ENCODE data around the gene UCHL5.

The UCHL5 gene, protein sequence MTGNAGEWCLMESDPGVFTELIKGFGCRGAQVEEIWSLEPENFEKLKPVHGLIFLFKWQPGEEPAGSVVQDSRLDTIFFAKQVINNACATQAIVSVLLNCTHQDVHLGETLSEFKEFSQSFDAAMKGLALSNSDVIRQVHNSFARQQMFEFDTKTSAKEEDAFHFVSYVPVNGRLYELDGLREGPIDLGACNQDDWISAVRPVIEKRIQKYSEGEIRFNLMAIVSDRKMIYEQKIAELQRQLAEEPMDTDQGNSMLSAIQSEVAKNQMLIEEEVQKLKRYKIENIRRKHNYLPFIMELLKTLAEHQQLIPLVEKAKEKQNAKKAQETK

DNA sequence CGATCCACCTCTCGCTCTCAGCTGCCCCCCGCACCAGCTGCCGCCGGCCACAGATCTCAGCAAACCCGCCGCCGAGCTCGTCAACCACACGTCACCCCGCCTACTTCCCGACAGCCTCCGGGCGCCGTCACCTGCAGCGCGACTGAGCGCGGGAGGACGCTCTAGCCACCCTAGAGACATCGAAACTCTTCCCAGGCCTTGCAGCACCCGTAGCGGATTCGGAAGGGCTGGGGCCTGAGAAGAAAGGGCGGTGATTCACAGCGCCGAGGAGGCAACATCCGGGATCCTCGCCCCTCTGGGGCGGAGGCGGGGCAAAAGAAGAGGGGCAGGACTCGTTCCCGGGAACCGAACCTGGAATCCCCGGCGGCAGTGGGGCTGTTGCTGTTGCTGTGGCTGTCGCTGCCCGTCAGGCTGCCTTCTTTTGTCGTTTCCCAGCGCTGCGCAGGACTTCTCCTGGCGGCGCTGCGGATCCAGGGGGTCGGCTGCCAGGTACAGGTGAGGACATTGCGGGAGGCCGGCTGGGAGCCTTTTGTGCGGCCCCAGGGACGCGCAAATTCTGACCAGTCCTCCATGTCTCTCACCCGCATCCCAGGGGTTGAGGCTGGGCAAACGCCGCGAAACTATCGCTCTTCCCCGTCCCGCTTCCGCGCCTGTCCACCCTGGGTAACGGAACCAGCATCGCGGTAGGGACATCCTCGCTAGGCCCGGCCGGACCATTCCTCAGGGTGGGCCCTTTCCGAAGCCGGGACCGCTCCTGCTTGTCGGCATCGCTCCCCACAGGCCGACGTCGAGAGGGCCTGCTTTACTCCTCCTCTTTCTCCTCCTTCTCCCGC, at the start of gene UCHL5, which contains the start of gene RO60:
Gene UCHL5, minus strand, starts transcription at position 79 of the 833 bp plus-strand sequence. CDS start 100 bp downstream, outside the sequence.
Gene RO60, plus strand, starts transcription at position 331 of the 833 bp plus-strand sequence. CDS start 9,443 bp downstream, outside the sequence.
- DNase-seq = peak; percentile 86 to 96

DNA sequence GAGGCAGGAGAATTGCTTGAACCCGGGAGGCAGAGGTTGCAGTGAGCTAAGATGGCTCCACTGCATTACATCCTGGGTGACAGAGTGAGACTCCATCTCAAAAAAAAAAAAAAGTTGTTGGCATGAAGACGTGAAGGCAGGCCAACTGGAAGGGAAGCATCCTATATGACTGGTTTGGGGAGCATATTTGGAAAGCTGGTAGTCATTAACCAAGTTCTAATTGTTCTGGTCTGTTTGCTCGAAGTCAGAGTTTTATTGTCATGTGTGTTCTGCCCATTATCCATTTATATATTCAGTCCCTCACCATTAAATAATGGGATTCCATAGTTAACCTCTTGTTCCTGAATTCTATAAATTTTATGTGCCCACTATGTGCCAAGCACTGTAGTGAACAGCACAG, 49.3 kb upstream of the UCHL5 start:
- DNase-seq = no peak

DNA sequence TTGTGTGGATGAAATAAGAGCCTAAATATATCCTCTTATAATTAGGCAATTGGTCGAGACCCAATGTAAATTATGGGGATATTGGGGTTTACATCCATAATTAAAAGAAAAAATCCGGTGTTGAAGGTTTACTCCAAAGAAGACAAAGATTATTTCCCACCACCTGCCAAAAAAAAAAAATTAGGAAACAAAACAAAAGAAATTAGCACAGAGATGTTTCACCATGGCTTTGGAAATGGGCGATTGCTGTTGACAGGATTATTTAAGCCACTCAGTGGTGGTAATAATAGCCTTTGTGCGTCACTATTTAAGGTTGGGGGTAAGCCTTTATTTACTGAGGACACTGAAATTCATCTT, 46.6 kb upstream of the UCHL5 start:
- no peak for DNase-seq

DNA sequence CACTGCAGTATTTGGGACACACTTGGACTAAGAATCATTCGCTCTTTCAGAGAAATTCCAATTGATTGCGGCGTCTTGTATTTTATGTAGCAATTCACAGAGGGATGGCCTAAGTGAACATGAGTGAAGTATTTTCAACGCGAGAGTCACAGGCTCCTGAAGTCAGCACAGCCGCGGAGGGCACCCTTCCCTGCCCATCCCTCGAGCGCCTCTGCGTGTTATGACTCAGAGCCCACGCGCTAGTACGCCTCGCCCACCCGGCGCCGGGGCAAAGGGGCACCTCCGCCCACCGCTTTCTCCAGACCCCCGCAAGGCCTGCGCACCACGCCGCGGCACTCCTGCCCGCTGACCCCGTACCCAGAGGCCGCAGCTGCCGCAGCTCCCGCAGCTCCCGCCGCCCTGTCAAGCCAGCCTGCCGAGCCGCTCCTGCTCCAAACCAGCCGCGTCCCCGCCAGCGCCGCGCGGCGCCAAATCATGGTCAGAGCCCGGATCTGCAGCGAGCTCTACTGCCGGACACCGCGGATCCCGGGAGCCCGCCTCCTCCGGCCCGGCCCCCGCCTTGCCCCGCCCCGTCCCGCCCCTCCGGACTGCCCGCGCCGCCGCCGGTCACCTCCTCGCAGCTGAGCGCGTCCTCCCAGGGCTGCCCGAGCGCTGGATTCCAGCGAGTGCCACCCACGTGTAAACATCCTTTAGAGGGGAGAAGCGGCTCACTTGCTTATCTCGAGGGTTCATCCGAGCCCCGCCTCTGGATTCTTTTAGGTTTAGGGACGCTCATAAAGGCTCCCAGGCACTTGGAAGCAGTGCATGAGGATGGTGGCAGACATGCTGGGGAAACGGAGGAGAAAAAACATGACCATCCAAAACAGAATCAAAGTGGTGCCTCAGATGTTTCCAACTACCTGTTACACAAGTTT, 46.0 kb upstream of the UCHL5 start, which contains the start of gene GLRX2:
Gene GLRX2, minus strand, starts transcription at position 508 of the 914 bp plus-strand sequence. Its CDS starts 32 bp downstream, at position 476.
- DNase-seq = peak; percentile 54 to 73

DNA sequence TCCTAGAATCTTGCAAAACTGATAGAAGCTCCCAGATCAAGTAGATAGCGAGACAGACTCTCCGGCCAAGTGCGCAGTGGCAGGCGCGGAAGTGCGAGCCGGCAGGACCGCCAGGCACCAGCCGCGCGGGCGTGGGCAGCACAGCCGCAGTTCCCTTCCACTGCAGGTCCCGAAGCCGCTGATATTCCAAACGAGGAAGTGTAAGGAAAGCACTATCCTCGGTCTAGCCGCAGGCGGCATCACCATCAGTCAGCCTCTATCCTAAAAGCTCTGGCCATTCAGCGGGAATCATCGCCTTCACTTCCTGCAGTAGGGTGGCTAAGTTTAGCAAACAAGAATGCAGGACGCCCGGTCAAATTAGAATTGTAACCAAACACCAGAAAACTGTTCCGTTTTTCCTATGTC, 45.3 kb upstream of the UCHL5 start:
- peak in 1 of 2 experiments; percentile 20 for DNase-seq

DNA sequence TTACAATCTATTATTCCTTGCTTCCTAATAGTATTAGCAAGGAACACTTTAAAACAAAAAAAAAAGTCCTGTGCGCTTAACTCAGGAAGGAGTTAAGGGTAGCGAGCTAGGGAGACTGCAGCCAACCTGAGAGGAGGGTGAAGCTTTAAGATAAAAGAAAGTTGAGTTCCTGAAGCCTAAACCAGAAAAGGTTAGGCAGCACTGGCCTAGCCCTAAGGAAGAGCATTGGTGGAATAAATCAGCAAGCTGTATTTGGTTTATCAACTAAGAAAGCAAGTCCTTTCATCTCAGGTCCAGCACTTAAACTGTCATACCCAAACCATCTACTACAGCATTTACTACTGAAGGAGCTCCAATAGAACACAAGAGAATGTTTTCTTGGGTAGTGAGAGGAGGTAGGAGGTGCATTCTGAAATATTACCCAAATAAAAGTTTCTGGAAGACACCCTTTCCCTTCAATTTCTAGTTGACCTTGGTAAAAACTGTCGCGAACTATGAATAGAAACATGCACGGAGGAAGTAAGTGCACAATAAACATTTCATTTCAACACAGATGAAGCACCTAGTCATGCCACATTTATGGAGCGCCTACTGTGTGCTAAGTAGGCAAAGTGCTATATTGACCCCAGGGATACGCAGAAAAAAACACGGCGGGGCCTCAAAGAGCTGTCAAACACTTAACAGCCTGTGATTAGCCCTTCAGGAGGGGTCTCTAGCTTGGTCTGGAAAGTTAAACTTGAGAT, 44.8 kb upstream of the UCHL5 start:
- DNase-seq = no peak

DNA sequence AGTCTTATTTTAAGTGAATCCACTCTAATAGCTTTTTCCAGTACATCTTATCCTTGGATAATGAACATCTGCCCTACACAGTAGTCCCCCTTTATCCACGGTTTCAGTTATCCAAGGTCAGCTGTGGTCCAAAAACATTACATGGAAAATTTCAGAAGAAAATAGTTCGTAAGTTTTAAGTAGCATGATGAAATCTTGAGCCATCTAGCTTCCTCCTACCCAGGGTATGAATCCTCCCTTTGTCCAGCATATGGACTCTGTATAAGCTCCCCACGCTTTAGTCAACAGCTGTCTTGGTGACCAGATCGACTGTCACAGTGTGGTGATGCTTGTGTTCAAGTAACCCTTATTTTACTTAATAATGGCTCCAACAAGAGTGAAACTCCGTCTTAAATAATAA, 43.5 kb upstream of the UCHL5 start:
- no peak for DNase-seq

DNA sequence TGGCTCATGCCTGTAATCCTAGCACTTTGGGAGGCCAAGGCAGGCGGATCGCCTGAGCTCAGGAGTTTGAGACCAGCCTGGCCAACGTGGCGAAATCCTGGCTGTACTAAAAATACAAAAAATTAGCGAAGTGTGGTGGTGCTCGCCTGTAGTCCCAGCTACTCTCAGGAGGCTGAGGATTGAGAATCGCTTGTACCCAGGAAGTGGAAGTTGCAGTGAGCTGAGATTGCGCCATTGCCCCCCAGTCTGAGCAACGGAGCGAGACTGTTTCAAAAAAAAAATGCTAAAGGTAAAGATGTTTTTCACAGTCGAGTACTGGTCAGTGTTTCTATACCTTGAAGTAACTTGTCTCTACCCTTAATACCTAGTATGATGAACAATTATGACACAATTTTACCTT, 35.0 kb upstream of the UCHL5 start:
- DNase-seq = no peak

DNA sequence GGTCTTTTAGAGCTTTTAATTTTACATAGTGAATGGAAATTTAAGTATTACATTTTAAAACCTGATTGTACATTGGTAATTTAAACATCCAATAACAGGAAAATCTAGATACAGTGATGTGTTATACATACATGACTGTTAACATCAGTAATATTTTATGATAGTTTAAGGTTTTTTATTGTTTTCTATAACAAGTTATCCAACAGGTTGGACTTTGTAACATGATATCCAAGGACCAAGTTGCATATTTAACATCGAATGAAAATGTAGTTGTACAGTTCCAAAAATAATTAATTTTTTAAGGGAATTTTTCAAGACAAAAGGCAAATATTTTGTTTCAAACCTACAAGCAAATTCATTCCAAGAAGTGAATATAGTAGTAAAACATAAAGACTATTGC, 31.7 kb upstream of the UCHL5 start:
- no peak for DNase-seq

DNA sequence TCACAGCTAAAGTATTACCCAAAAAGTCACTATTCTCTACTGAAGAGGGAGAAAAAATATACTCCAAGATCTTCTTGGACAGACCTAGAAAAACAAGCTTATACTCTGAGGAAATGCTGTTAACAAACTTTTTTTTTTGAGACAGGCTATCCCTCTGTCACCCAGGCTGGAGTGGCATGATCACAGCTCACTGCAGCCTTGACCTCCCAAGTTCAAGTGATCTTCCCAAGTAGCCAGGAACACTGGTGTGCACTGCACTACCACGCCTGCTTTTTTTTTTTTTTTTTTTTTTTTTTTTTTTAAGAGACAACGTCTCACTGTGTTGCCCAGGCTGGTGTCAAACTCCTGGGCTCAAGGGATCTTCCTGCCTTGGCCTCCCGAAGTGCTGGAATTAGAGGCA, 28.7 kb upstream of the UCHL5 start:
- DNase-seq = no peak

DNA sequence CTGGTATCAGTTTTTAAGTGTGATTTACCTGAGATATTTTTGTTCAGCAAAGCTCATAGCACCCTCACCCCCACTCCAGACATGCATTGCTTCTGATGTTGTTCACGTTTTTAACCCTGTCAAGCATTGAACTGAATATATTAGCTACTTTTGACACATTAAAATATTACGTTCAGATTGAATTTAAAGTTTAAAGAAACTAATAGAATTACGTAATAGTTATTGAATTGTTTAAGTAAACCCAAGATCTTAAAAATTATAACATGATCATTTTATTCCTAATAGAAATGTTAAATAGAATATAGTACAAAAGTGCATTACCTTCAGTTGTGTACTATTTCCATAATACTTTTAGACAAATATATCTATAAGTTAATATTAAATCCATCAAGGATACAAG, 27.2 kb upstream of the UCHL5 start:
- DNase-seq = no peak

DNA sequence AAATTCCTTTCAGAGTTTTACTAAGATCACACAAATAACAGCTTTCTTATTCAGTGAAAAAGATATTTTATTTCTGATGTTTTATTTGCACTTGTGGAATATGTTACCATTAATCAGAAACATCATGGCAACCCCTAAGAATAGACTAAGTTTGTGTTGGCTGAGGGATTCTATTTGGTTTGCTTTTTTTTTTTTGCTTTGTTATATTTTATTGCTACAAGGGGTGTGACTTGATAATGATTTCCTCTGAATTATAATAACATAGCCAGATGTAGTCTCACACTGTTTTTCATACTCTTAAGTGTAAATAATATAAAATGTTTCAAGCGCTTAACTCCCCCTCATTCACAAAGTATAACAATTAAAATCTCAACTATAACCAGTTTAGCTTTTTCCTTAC, 26.1 kb upstream of the UCHL5 start:
- DNase-seq = no peak

DNA sequence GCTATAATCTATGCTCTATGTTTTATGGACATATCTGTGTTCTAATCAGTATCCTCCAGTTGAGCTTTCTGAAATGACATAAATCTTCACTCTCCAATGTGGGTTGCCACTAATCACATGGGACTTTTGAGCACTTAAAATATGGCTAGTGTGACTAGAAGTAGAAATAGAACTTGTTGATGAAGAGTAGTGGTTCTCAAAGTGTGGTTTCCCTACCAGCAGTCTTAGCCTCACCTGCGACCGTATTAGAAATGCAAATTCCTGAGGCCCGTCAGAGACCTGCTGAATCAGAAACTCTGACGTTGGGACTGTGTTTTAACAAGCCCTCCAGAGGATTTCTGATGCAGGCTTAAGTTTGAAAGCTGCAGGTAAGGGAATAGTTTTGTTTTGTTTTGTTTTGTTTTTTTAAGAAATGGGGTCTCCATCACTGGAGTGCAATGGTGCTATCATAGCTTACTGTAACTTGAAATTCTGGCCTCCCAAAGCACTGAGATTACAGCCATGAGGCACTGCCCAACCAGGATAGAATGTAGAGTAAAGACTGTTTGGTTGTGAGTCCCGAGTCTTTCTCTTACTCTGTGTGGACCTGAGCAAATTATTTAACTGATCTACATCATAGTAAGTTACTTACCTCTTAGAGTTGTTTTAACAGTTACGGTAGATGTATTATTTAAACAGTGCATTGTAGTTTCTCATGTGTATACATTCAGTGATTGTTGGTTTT, 24.4 kb upstream of the UCHL5 start:
- DNase-seq = no peak

DNA sequence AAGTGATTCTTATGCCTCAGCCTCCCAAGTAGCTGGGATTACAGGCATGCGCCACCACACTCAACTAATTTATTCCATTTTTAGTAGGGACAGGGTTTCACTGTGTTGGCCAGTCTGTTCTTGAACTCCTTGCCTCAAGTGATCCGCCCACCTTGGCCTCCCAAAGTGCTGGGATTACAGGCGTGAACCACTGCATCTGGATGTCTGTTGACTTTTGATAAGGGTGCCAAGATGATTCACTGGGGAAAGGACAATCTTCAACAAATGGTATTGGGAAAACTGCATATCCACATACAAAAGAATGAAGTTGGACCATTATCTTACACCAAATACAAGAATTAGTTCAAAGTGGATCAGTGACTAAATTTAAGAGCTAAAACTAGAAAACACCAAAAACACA, 20.0 kb upstream of the UCHL5 start:
- DNase-seq = no peak

DNA sequence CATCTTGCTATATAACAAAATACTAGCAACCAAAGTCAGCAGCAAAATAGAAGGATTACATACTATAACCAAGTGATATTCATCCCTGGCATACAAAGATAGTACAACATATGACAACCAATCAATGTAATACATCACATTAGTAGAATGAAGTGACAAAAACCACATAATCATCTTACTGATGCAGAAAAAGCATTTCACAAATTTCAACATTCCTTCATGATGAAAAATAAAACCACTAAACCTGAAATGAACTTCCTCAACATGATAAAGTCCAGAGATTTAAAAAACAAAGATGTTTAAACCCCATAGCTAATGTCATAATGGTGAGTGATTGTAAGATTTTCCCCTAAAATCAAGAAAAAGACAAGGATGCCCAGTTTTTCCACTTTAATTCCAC, 18.8 kb upstream of the UCHL5 start:
- no peak for DNase-seq

DNA sequence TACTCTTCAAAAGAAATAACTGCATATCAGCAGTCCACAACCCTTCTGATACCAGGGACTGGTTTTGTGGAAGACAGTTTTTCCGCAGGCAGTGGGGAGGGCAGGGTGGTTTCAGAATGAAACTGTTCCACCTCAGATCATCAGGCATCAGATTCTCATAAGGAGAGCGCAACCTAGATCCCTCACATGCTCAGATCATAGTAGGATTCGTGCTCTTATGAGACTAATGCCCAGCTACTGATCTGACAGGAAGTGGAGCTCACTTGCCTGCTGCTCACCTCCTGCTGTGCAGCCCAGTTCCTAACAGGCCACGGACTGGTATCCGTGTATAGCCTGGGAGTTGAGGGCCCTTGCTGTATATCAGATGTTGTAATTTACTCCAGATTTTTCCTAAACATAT, 11.8 kb upstream of the UCHL5 start:
- DNase-seq = no peak

DNA sequence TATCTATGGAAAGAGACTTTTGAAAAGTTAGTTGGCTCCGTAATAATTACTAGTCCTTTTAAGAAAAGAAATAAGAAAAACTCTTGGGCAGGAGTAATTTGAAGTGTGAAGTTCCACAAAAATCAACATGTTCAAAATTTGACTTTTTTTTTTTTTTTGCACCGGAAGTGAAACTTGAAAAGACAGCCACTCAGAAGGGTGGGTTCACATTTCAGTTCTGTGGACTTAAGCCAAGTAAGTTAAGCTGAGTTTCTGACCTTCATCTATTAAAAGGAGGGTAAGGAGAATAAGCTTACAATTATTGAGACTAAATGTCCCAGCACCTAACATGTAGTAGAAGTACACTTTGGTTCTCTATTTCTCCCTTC, 11.2 kb upstream of the UCHL5 start:
- DNase-seq = no peak

DNA sequence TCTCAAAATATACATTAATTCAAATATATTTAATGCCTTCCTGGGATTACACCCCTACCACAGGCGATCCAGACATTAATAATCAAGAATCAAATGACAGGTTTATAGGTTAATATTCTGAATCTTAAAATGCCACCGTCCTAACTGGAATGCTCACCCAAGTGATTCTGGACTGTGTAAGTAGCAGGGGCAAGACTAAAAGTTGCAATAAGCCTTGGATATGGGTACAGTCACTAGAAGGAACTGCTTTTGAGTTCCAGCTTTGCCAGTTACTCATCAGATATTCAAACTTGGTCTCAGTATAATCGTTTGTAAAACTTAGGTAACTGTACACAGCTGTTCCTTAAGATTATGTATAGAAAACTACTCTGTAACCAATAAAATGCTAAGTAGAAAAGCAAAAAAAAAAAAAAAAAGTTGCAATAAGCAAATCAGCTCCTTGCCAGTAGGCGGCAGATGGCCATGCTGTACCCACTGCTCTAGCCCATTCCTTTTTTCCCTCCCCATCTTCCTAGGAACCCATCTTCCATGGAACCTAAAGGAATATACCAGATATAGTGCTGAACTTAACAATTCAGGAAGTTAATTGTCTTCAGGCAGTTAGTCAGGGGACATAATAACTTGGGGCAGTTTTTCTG, 10.7 kb upstream of the UCHL5 start:
- no peak for DNase-seq

DNA sequence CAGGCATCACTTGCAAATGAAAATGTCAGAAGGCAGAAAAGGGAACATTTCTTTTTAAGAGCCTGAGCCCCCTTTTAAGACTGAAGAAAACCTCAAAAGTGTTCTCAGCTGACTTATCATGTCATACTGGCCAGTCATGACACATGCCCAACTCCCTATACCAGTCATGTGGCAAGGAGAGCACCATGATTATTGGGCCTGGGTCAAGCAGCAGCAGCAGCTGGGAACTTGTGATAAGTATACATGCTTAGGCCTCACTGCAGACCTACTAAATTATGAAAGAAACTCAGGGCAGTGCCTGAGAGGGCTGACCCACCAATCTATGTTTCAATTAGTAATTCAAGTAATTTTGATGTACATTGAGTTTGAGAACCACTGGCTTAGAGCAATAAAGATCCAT, 8.9 kb upstream of the UCHL5 start:
- no peak for DNase-seq

DNA sequence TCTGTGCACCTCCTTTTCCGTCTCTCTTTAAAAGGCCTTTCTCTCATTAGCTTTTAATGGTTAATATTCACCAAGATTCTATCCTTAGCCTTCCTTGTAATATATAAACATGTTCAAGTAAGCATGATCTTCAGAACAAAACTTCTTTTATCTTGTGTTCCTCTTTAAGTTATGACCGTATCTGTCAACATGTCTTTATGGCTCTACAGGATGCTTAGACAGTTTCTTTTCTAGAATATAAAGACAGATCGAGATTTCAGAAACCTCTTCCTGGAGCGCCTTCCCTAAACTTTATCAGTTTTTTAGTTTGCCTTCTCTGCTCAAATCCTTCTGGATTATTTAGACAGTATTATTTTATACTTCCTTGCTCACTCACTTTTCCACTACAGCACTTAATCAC, 7.4 kb upstream of the UCHL5 start:
- DNase-seq = no peak

DNA sequence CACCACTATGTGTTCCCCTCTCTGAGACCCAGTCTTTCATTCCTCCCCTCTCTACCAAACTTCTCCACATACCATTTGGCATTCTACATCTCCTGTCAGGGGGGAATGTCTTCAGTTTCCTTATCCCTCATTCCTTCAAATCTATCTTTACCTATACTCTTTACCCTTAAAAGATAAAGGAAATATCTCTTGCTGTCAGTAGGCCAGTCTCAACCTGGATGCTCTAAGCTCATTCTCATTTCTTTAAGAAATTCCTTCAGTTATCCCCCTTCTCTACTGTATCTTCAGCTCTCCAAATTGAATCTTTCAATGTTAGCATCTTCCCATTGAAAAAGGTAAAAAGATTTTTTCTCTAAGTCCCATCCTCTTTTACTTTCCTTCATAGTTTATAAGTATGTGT, 6.8 kb upstream of the UCHL5 start:
- DNase-seq = no peak

Data from stimulated activated CD4-positive, alpha-beta T cell treated with anti-CD3 and anti-CD28 coated beads, Interleukin-4, amount 100 ng/mL, for 4 hours (primary cell).